ENCODE measurements around the gene MAK.
"Not testable (repeated sequence)": the region's sequence is repeated elsewhere in the genome, so short reads cannot be mapped to it uniquely, and the experiment has no call there.

MAK gene

GRCh38 chr6:10837995-10838793, at the start of gene MAK:
MAK (minus strand) TSS chr6:10838539; CDS start chr6:10830648, 7,891 bp downstream.
- peak; percentile 12 to 86 (median 66) for DNase-seq

GRCh38 chr6:10886691-10887502, 48.6 kb upstream of the MAK start, which contains the start of gene SYCP2L:
SYCP2L (plus strand) TSS chr6:10887052; CDS start chr6:10887127, 75 bp downstream.
- DNase-seq: no peak

DNA sequence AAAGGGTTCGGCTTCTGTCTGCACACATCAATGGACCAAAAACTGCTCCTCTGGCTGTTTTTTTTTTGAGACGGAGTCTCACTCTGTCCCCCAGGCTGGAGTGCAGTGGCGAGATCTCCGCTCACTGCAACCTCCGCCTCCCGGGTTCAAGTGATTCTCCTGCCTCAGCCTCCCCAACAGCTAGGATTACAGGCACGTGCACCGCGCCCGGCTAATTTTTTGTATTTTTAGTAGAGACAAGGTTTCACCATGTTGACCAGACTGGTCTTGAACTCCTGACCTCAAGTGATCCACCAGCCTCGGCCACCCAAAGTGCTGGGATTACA, 48.0 kb upstream of the MAK start:
- not testable (repeated sequence) for DNase-seq

GRCh38 chr6:10884245-10884972, 46.1 kb upstream of the MAK start:
- no peak for DNase-seq

GRCh38 chr6:10883312-10884244, 45.2 kb upstream of the MAK start:
- no peak for DNase-seq

GRCh38 chr6:10882657-10883171, 44.4 kb upstream of the MAK start:
- no peak for DNase-seq

DNA sequence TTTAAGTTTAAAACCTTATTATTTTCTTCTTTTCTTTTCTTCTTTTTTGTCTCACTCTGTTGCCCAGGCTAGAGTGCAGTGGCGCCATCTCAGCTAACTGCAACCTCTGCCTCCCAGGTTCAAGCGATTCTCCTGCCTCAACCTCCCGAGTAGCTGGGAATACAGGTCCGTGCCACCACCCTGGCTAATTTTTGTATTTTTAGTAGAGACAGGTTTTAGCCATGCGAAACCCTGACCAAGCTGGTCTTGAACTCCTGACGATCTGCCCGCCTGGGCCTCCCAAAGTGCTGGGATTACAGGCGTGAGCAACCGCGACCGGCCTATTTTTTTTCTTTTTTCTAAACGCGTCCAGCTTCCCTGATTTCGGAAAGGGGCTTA, 43.9 kb upstream of the MAK start:
- not testable (repeated sequence) for DNase-seq

- DNase-seq: no peak
Observed at GRCh38 chr6:10880366-10880765, 42.0 kb upstream of the MAK start.

GRCh38 chr6:10877871-10878270, 39.5 kb upstream of the MAK start:
- no peak for DNase-seq

DNA sequence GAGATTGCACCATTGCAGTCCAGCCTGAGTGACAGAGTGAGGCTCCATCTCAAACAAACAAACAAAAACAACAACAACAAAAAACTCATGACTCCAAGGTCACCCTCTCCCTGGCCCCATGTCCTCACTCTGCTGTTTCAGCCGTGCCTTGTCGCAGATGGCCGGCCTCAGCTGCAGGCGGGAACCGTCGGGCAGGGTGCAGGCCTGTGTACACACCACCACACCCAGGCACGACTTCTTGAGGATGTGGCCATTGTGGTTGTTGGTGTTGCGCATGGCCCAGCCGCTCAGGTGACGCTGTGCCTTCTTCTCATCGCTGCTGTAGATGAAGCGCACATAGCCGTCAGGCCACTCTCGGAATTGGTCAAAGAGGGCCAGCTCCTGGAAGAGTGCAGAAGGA, 38.7 kb upstream of the MAK start:
- DNase-seq: no peak

DNA sequence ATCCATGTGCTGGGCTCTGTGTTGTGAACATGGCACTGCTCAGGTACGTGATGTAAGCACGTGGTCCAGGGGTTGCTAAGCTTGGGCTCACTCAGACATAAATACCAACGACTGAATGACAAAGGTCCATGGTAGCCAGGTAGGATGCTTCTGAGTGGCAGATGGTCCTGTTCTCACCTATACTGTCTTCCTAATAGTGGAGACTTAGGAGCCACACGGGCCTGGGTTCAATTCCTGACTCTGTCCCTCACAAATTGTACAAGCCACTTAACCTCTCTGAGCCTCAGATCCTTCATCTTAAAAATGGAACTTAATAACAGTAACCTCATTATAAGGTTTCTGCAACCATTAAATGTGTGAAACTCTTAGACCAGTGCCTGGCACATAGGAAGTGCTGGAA, 36.7 kb upstream of the MAK start:
- no peak for DNase-seq

DNA sequence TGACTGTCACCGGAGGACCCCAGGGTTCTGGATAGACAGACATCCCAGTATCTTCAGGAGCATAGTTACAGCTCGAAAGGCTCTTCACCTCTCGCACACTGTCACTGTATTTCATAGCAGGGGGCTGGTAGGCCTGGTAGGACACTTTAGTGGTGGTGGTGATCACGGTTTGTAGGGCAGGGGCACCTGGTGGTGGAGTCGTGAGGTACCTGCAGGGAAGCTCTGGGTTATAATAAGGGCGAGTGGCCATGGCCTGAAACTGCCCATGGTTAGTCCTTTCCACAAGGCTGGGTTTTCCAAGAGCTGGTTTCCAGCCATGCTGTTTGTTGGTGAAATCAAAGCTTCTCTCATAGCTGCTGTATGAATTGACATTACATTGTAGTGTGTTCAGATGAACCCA, 35.9 kb upstream of the MAK start:
- DNase-seq: no peak

DNA sequence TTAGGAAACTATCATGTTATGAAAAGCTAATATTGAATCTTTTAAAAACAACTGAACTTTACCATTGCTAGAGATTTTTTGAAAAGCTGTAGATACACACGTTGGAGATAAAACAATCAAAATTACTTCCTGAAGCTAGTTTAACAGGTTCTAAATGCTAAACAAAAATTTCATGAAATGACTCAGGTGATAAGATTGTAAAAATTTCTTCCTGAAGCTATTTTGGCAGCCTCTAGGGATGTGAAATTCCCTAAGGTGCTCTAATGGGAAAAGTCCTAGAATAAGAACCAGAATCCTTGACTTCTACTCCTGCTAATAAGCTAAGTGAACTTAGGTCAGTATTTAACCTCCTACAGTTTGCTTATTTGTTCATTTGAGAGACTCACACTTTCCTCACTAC, 35.0 kb upstream of the MAK start:
- no peak for DNase-seq

GRCh38 chr6:10867952-10868351, 29.6 kb upstream of the MAK start:
- no peak for DNase-seq

DNA sequence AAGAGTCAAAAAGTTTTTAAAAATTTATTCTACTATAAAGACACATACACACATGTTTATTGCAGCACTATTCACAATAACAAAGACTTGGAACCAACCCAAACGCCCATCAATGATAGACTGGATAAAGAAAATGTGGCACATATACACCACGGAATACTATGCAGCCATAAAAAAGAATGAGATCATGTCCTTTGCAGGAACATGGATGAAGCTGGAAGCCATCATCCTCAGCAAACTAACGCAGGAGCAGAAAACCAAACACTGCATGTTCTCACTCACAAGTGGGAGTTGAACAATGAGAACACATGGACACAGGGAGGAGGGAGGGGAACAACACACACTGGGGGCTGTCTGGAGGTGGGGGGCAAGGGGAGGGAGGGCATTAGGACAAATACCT, 28.4 kb upstream of the MAK start:
- not testable (repeated sequence) for DNase-seq

DNA sequence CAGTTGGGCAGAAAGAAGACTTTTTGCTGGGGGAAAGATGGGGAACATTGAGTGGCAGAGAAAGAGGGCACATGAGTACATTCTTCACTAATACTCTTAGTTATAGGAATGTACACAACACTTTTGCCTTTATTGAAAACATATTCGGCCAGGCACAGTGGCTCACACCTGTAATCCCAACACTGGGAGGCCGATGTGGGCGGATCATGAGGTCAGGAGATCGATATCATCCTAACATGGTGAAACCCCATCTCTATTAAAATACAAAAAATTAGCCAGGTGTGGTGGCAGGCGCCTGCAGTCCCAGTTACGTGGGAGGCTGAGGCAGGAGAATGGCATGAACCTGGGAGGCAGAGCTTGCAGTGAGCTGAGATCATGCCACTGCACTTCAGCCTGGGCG, 24.7 kb upstream of the MAK start:
- not testable (repeated sequence) for DNase-seq

DNA sequence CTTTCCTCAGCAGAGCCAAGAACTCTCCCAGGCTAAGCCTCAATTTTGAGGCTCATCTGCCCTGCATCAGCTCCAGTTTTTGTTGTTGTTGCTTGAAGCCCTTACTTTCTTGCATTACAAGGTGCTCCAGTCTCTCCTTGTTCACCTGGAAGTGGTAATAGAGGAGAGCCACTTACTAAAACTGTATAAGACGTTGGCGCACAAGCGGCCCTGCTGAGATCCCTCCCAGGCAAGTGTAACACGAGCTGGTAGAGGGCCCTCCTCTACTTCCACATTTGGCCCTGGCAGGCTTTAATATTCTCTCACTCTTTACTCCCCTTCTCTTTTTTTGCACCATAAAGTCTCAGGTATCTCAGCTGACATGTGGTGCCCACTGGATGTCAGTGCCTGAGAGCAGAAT, 24.0 kb upstream of the MAK start:
- DNase-seq: no peak

- DNase-seq: no peak
Observed at GRCh38 chr6:10861086-10861485, 22.7 kb upstream of the MAK start.

GRCh38 chr6:10857259-10857658, 18.9 kb upstream of the MAK start:
- no peak for DNase-seq

GRCh38 chr6:10854922-10855632, 16.7 kb upstream of the MAK start:
- no peak for DNase-seq

All from nucleus accumbens (tissue), 56 donors.